ENCODE measurements around the gene HAUS7. TPM values are rescaled to one million over a fixed set of nuclear protein-coding genes. Genes with fewer than 3 reads are reported as not detected.

HAUS7 gene
- total RNA-seq, 3 donors from 2014 or later = 14.2 to 22.5 (median 19.5) TPM

- ATAC-seq = no peak
- no peak for DNase-seq
- intact Hi-C loops (cut with DNase I, micrococcal nuclease) = no loop called here
Measured at GRCh38 chrX:153441296-153441695, 29.1 kb downstream of the HAUS7 start.

GRCh38 chrX:153440556-153441135 is 29.7 kb downstream of the HAUS7 start:
- Histone ChIP-seq H3K9me3 (no peaks in the 10 kb centered on the region), H3K4me1 (ENCODE audit: low read depth) (no peaks in the 10 kb centered on the region), H3K4me3 (no peak overlapping the region), H3K36me3 (ENCODE audit: low read depth) (no peaks in the 10 kb centered on the region)
- TF ChIP-seq CTCF (IDR thresholded peaks at IDR 0.05) = no peak
- intact Hi-C loops (cut with DNase I, micrococcal nuclease) = no loop called here
- ATAC-seq (no peak), DNase-seq (no peak)

More at GRCh38 chrX:153441296-153441695, 29.1 kb downstream of the HAUS7 start:
- TF ChIP-seq CTCF (IDR thresholded peaks at IDR 0.05) = no peak
- H3K4me3 ChIP-seq = no peak overlapping the region
- H3K9me3 ChIP-seq = no peaks in the 10 kb centered on the region
- H3K4me1 ChIP-seq (ENCODE audit: low read depth) = no peaks in the 10 kb centered on the region
- H3K36me3 ChIP-seq (ENCODE audit: low read depth) = no peaks in the 10 kb centered on the region

- no peaks in the 10 kb centered on the region for H3K9me3 ChIP-seq
- ATAC-seq (no peak), DNase-seq (no peak)
- intact Hi-C loops (cut with DNase I, micrococcal nuclease) = no loop called here
- H3K36me3 ChIP-seq (ENCODE audit: low read depth) = no peaks in the 10 kb centered on the region
- H3K4me3 ChIP-seq = no peak overlapping the region
- H3K4me1 ChIP-seq (ENCODE audit: low read depth) = no peaks in the 10 kb centered on the region
- TF ChIP-seq CTCF (IDR thresholded peaks at IDR 0.05) = no peak
Measured at GRCh38 chrX:153439977-153440376, 30.4 kb downstream of the HAUS7 start.

- TF ChIP-seq CTCF (IDR thresholded peaks at IDR 0.05) = no peak
- Histone ChIP-seq H3K4me3 (no peak overlapping the region), H3K4me1 (ENCODE audit: low read depth) (no peaks in the 10 kb centered on the region), H3K36me3 (ENCODE audit: low read depth) (no peaks in the 10 kb centered on the region), H3K9me3 (no peaks in the 10 kb centered on the region)
- ATAC-seq (no peak), DNase-seq (no peak)
- intact Hi-C loops (cut with DNase I, micrococcal nuclease) = no loop called here
Measured at GRCh38 chrX:153438532-153438931, 31.8 kb downstream of the HAUS7 start.

GRCh38 chrX:153435845-153436244 is 34.5 kb downstream of the HAUS7 start:
- no peak for ATAC-seq
- Histone ChIP-seq H3K36me3 (ENCODE audit: low read depth) (no peaks in the 10 kb centered on the region), H3K9me3 (no peaks in the 10 kb centered on the region), H3K4me3 (no peak overlapping the region), H3K4me1 (ENCODE audit: low read depth) (no peaks in the 10 kb centered on the region)
- TF ChIP-seq CTCF (IDR thresholded peaks at IDR 0.05) = no peak
- intact Hi-C loops (cut with DNase I, micrococcal nuclease) = no loop called here
- DNase-seq = no peak

GRCh38 chrX:153434801-153435200 is 35.6 kb downstream of the HAUS7 start:
- Histone ChIP-seq H3K4me1 (ENCODE audit: low read depth) (no peaks in the 10 kb centered on the region), H3K9me3 (no peaks in the 10 kb centered on the region), H3K4me3 (no peak overlapping the region), H3K36me3 (ENCODE audit: low read depth) (no peaks in the 10 kb centered on the region)
- no peak for ATAC-seq
- TF ChIP-seq CTCF (IDR thresholded peaks at IDR 0.05) = no peak
- intact Hi-C loops (cut with DNase I, micrococcal nuclease) = no loop called here
- DNase-seq = no peak
